Measurements from ENCODE around the gene LIX1. TPM values are rescaled to one million over a fixed set of nuclear protein-coding genes. Genes with fewer than 3 reads are reported as not detected.
"Not testable (repeated sequence)": the region's sequence is repeated elsewhere in the genome, so short reads cannot be mapped to it uniquely, and the experiment has no call there.

The LIX1 gene
- total RNA-seq, result not detected
- long read RNA-seq, result 0 reads

- TF ChIP-seq, protein P1, sequence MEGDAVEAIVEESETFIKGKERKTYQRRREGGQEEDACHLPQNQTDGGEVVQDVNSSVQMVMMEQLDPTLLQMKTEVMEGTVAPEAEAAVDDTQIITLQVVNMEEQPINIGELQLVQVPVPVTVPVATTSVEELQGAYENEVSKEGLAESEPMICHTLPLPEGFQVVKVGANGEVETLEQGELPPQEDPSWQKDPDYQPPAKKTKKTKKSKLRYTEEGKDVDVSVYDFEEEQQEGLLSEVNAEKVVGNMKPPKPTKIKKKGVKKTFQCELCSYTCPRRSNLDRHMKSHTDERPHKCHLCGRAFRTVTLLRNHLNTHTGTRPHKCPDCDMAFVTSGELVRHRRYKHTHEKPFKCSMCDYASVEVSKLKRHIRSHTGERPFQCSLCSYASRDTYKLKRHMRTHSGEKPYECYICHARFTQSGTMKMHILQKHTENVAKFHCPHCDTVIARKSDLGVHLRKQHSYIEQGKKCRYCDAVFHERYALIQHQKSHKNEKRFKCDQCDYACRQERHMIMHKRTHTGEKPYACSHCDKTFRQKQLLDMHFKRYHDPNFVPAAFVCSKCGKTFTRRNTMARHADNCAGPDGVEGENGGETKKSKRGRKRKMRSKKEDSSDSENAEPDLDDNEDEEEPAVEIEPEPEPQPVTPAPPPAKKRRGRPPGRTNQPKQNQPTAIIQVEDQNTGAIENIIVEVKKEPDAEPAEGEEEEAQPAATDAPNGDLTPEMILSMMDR (IDR thresholded peaks at IDR 0.05; ENCODE audit: borderline replicate concordance), result peak; percentile 70
- peaks cover 5% of the 10 kb centered on the region for H3K4me1 ChIP-seq
- no peak for DNase-seq
Observed at GRCh38 chr5:97142521-97143254, at the start of gene LIX1. Gene LIX1, minus strand, starts transcription at chr5:97142611. Its CDS starts 35 bp downstream, at chr5:97142576.

GRCh38 chr5:97191893-97192292 lies 49.5 kb upstream of the LIX1 start:
- H3K4me1 ChIP-seq, result no peaks in the 10 kb centered on the region
- no peaks in the 10 kb centered on the region for H3K27me3 ChIP-seq (ENCODE audit: low read depth)
- H3K4me3 ChIP-seq, result no peak overlapping the region
- no peak overlapping the region for H3K27ac ChIP-seq (replicated peaks)
- intact Hi-C loops (cut with micrococcal nuclease), result no loop called here
- H3K36me3 ChIP-seq, result no peaks in the 10 kb centered on the region
- DNase-seq, result no peak
- peaks cover 13% of the 10 kb centered on the region for H3K9me3 ChIP-seq (replicated peaks)
- TF ChIP-seq, protein P1 (IDR thresholded peaks at IDR 0.05; ENCODE audit: borderline replicate concordance), result no peak

More at GRCh38 chr5:97142521-97143254, at the start of gene LIX1:
- H3K27ac ChIP-seq (replicated peaks), result no peak within 1 kb of the TSS
- intact Hi-C loops (cut with micrococcal nuclease), result no loop called here
- no peaks in the 10 kb centered on the region for H3K27me3 ChIP-seq (ENCODE audit: low read depth)
- no peaks in the 10 kb centered on the region for H3K36me3 ChIP-seq
- H3K4me3 ChIP-seq, result no peak within 1 kb of the TSS
- no peaks in the 10 kb centered on the region for H3K9me3 ChIP-seq (replicated peaks)

- peaks cover 13% of the 10 kb centered on the region for H3K9me3 ChIP-seq (replicated peaks)
- intact Hi-C loops (cut with micrococcal nuclease); H3K36me3 ChIP-seq; DNase-seq; H3K27ac ChIP-seq (replicated peaks); H3K27me3 ChIP-seq (ENCODE audit: low read depth); H3K4me1 ChIP-seq; H3K4me3 ChIP-seq: not testable (repeated sequence)
Observed at GRCh38 chr5:97189523-97189922, 47.1 kb upstream of the LIX1 start.

GRCh38 chr5:97183930-97184213 lies 41.5 kb upstream of the LIX1 start:
- H3K27ac ChIP-seq (replicated peaks), result peak overlapping the region; percentile 98
- H3K4me1 ChIP-seq, result peaks cover 33% of the 10 kb centered on the region
- peaks cover 12% of the 10 kb centered on the region for H3K36me3 ChIP-seq
- no peaks in the 10 kb centered on the region for H3K9me3 ChIP-seq (replicated peaks)
- TF ChIP-seq, protein P1 (IDR thresholded peaks at IDR 0.05; ENCODE audit: borderline replicate concordance), result no peak
- intact Hi-C loops (cut with micrococcal nuclease), result no loop called here
- no peaks in the 10 kb centered on the region for H3K27me3 ChIP-seq (ENCODE audit: low read depth)
- DNase-seq, result no peak
- peak overlapping the region; percentile 95 for H3K4me3 ChIP-seq

- Histone ChIP-seq H3K36me3 (peaks cover 18% of the 10 kb centered on the region), H3K4me1 (peaks cover 33% of the 10 kb centered on the region), H3K4me3 (peak within 1 kb of the TSS; percentile 95), H3K9me3 (replicated peaks) (no peaks in the 10 kb centered on the region), H3K27me3 (ENCODE audit: low read depth) (no peaks in the 10 kb centered on the region), H3K27ac (replicated peaks) (peak within 1 kb of the TSS; percentile 98)
- DNase-seq, result peak; percentile 93
- TF ChIP-seq, protein P1 (IDR thresholded peaks at IDR 0.05; ENCODE audit: borderline replicate concordance), result no peak
- intact Hi-C loops (cut with micrococcal nuclease), result no loop called here
Observed at GRCh38 chr5:97183100-97183929, 40.9 kb upstream of the LIX1 start, which contains the start of gene RIOK2. Gene RIOK2, minus strand, starts transcription at chr5:97183247. Its CDS starts 56 bp downstream, at chr5:97183191.
